Large intestine (tissue), 3 donors: Measurements from ENCODE around the gene PLA2G4D. TPM values are rescaled to one million over a fixed set of nuclear protein-coding genes. Genes with fewer than 3 reads are reported as not detected.

Experiments used
- DNase-seq, 2 donors: peaks; one replicate each; pipeline versions ENCODE4 v3.0.0 to v3.0.0-alpha.2; 2013
- H3K27ac ChIP-seq: one replicate; pipeline ENCODE4 v1.5.1; 2013; ENCODE audit warnings: low read length
- H3K27me3 ChIP-seq: 2 replicates; pipeline ENCODE4 v1.6.1; 2013; ENCODE audit warnings: low read length; ENCODE audit not compliant: control insufficient read depth, insufficient read depth
- H3K36me3 ChIP-seq: 2 replicates; pipeline ENCODE4 v1.6.1; 2013; ENCODE audit warnings: low read length; ENCODE audit not compliant: control insufficient read depth, insufficient read depth
- H3K4me1 ChIP-seq: one replicate; pipeline ENCODE4 v1.6.1; 2013; ENCODE audit warnings: low read length; ENCODE audit not compliant: control insufficient read depth, insufficient read depth
- H3K4me3 ChIP-seq: one replicate; pipeline ENCODE4 v1.5.1; 2013; ENCODE audit warnings: low read length
- H3K9me3 ChIP-seq: one replicate; pipeline ENCODE4 v1.6.1; 2013; ENCODE audit warnings: mild to moderate bottlenecking, low read depth, low read length, moderate library complexity; ENCODE audit not compliant: control insufficient read depth
- WGBS: methylation state at CpG from one replicate; pipeline ENCODE4 v1.1.5; 2013; ENCODE audit warnings: low lambda C conversion rate; ENCODE audit not compliant: insufficient coverage; 5-methylcytosine and 5-hydroxymethylcytosine counted together
- polyA plus RNA-seq: library from polyadenylated mRNA; unstranded; fragments of 120-200 nt; gene quantifications from one replicate; pipeline ENCODE4 v1.2.1, GENCODE V29; 2013

PLA2G4D gene
- polyA plus RNA-seq, 1 donor, result 0.06 TPM

DNA sequence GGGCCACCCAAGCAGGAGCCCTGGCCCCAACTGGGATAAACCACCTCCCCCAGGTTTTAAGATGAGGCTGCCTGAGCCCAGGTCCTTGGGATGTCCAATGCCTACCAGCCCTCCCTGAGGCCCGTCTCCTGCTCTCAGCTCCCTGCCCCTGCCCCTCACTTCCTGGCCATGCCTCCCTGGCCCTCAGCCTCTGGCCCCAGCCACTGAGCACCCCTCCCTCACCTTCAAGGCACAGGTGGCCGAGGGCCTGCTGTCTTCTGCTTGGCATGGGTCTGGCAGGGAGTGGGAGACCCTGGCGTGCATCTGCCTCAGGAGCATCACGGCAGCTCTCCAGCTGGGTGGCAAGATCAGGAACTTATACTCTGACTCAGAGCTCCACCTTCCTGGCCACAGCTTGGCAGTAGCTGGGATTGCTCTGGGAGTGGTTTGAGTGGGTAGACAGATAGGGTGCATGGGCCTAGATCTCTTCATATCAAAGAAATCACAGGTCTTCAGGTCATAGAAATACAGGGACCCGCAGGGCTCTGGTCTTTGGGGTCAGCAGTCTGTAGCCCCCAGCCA is 73.6 kb downstream of the PLA2G4D start, which contains the start of gene PLA2G4E:
PLA2G4E (minus strand) TSS at position 330 of the 561 bp plus-strand sequence; CDS start at position 318, 12 bp downstream.
- DNase-seq, result no peak
- peaks cover 6% of the 10 kb centered on the region for H3K9me3 ChIP-seq
- no CpG with 5 or more reads among the region's 5 CpGs for WGBS

GRCh38 chr15:42018306-42019224 is 75.8 kb downstream of the PLA2G4D start:
- WGBS, result no CpG with 5 or more reads among the region's 6 CpGs
- no peak for DNase-seq

More for the DNA sequence above, 73.6 kb downstream of the PLA2G4D start, which contains the start of gene PLA2G4E:
- H3K4me3 ChIP-seq, result no peak within 1 kb of the TSS
- H3K4me1 ChIP-seq, result no peaks in the 10 kb centered on the region
- H3K27ac ChIP-seq, result no peak within 1 kb of the TSS
- no peaks in the 10 kb centered on the region for H3K27me3 ChIP-seq
- no peaks in the 10 kb centered on the region for H3K36me3 ChIP-seq

More at GRCh38 chr15:42018306-42019224, 75.8 kb downstream of the PLA2G4D start:
- no peak overlapping the region for H3K4me3 ChIP-seq
- H3K9me3 ChIP-seq, result peaks cover 3% of the 10 kb centered on the region
- H3K36me3 ChIP-seq, result no peaks in the 10 kb centered on the region
- H3K27me3 ChIP-seq, result no peaks in the 10 kb centered on the region
- no peak overlapping the region for H3K27ac ChIP-seq
- H3K4me1 ChIP-seq, result peaks cover under 1% of the 10 kb centered on the region

Other genes starting within 250 kb of the PLA2G4D start
- 1.7 TPM for gene SPTBN5, start 200.5 kb downstream of the PLA2G4D start, polyA plus RNA-seq
- gene EHD4, start 122.0 kb downstream of the PLA2G4D start, polyA plus RNA-seq, result 13.1 TPM
- 0.43 TPM for gene PLA2G4E, start 73.5 kb downstream of the PLA2G4D start, polyA plus RNA-seq
- gene PLA2G4F, start 62.1 kb upstream of the PLA2G4D start, polyA plus RNA-seq, result 3.6 TPM
- gene VPS39, start 113.7 kb upstream of the PLA2G4D start, polyA plus RNA-seq, result 59.6 TPM
- 31.6 TPM for gene GANC, start 178.6 kb upstream of the PLA2G4D start, polyA plus RNA-seq
- 55.9 TPM for gene TMEM87A, start 178.9 kb upstream of the PLA2G4D start, polyA plus RNA-seq